AG04450 (cell line): Measurements from ENCODE around the gene HACD3. TPM values are rescaled to one million over a fixed set of nuclear protein-coding genes. Genes with fewer than 3 reads are reported as not detected.

ENCODE experiments used
- CTCF ChIA-PET: fragments of 300-600, 350-600 bp; formaldehyde crosslinking; extraction: SDS; loops from one replicate; lab custom pipeline; 2022; ENCODE audit warnings: antibody characterized with exemption, inconsistent platforms; lab: Charles Lee
- POLR2A ChIA-PET: fragments of 350-600 bp; formaldehyde crosslinking; extraction: SDS; loops from one replicate; lab custom pipeline; 2021; ENCODE audit warnings: antibody characterized with exemption, inconsistent platforms; lab: Yijun Ruan, JAX
- DNase-seq: peaks from one replicate; pipeline ENCODE4 v3.0.0-alpha.2; 2011; ENCODE audit warnings: low read depth, low spot score
- H3K27ac ChIP-seq: one replicate; pipeline ENCODE4 v1.5.1; 2012; ENCODE audit warnings: low read depth, low read length, control low read depth
- H3K27me3 ChIP-seq: one replicate; pipeline ENCODE4 v1.6.0; 2012; ENCODE audit warnings: low read length; ENCODE audit not compliant: control insufficient read depth, insufficient read depth
- H3K4me3 ChIP-seq: 2 replicates; pipeline ENCODE4 v1.5.1; 2011; ENCODE audit warnings: mild to moderate bottlenecking, low read depth, low read length, control low read depth
- H3K9me3 ChIP-seq: 2 replicates; pipeline ENCODE4 v1.5.1; 2012; ENCODE audit warnings: low read length; ENCODE audit not compliant: control insufficient read depth, insufficient read depth
- CTCF ChIP-seq: IDR thresholded peaks from 2 replicates; pipeline ENCODE4 v1.5.1; 2011; ENCODE audit warnings: low read depth, low read length, control low read depth, inconsistent platforms
- polyA plus RNA-seq: library from polyadenylated mRNA; depleted of rRNA; stranded (reverse); fragments of >200 nt; gene quantifications from 2 replicates; pipeline ENCODE4 v1.2.3, GENCODE V29; 2011; rRNA removed
- small RNA-seq: library from RNA; depleted of rRNA; stranded (forward); fragments of <200 nt; gene quantifications from one replicate; pipeline ENCODE3, GENCODE V24; 2012; ENCODE audit warnings: low read depth; ENCODE audit not compliant: insufficient read length

HACD3 gene
- polyA plus RNA-seq, 1 experiment: 130 TPM

- H3K27me3 ChIP-seq: no peaks in the 10 kb centered on the region
- H3K9me3 ChIP-seq: no peaks in the 10 kb centered on the region
- CTCF ChIA-PET: interaction anchor here (1.0 kb wide), 1 partner anchor 11 kb away, joined by 4 read pairs; the partner anchor contains the start of gene INTS14
- no peak for TF ChIP-seq CTCF
- POLR2A ChIA-PET: no interaction called here
- no peak for DNase-seq
- no peak within 1 kb of the TSS for H3K4me3 ChIP-seq
- H3K27ac ChIP-seq: no peak within 1 kb of the TSS
Observed at GRCh38 chr15:65621638-65622037, 91.4 kb downstream of the HACD3 start, which contains the start of gene SLC24A1. Gene SLC24A1, plus strand, starts transcription at chr15:65621938. Its CDS starts 2,143 bp downstream, at chr15:65624081.

DNA sequence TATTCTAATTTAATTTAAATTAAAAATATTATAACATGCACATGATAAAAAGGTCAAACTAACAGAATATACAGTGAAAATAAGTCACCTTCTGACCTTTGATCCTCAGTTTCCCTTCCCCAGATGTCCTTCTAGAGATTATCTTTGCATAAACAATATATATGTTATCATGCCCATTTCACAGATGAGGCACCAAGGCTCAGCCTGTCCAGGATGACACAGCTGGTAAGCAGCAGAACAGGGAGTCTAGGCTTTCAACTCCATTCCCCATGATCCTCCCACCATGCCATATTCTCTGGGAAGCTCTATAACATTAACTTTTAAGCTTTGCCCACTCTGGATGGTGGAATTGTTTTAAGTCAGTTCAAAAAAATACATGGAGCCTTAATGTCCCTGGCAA, 92.8 kb downstream of the HACD3 start:
- Histone ChIP-seq H3K9me3 (no peaks in the 10 kb centered on the region), H3K27ac (no peak overlapping the region), H3K4me3 (no peak overlapping the region), H3K27me3 (no peaks in the 10 kb centered on the region)
- no peak for DNase-seq
- CTCF ChIA-PET: interaction anchor here (0.8 kb wide), 1 partner anchor 15 kb away, joined by 3 read pairs; no protein-coding TSS in a partner anchor
- no peak for TF ChIP-seq CTCF
- POLR2A ChIA-PET: no interaction called here

DNA sequence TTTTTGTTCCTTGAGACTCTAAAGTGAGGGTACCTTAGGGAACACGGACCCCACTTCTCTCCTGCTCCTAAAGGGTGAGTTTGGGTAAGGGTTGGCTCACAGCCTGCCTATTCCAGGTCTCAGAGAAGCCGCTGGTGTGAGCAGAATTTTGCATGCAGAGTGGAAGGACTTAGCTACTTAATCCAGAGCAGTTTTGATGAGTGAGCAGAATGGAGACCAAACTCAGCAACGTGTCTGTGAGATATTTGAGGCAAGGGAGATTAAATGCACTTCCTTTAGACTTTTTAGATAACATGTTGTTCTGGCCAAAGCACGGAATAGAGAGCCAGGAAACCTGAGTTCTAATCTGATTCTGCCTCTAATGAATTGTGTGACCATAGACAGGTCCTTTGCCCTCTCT, 96.6 kb downstream of the HACD3 start:
- no peak overlapping the region for H3K27ac ChIP-seq
- CTCF ChIA-PET: interaction anchor here (1.1 to 1.4 kb wide), 2 partner anchors 12 to 16 kb away, joined by 3 to 8 read pairs; partner anchors contain the start of gene INTS14
- H3K4me3 ChIP-seq: no peak overlapping the region
- POLR2A ChIA-PET: no interaction called here
- DNase-seq: no peak
- no peaks in the 10 kb centered on the region for H3K9me3 ChIP-seq
- H3K27me3 ChIP-seq: no peaks in the 10 kb centered on the region
- TF ChIP-seq CTCF: no peak

Small RNAs within 50 kb of the gene (small RNA-seq; reads per million reads assigned to genes)
- not detected for gene RF00019
- not detected for gene RNU6-19P

Other genes starting within 250 kb of the HACD3 start
- 4.5 and 5.3 TPM in 2 replicates for gene PARP16, start 243.6 kb upstream of the HACD3 start, polyA plus RNA-seq
- gene RNU5A-1, start 234.4 kb upstream of the HACD3 start, polyA plus RNA-seq: not detected in 2 replicates
- gene RNU5B-1, start 225.8 kb upstream of the HACD3 start, polyA plus RNA-seq: not detected in 2 replicates
- gene IGDCC3, start 152.5 kb upstream of the HACD3 start, polyA plus RNA-seq: 0.11 and 0.16 TPM in 2 replicates
- gene IGDCC4, start 107.5 kb upstream of the HACD3 start, polyA plus RNA-seq: 5.2 and 5.6 TPM in 2 replicates
- 24.1 and 29.9 TPM in 2 replicates for gene DPP8, start 12.8 kb upstream of the HACD3 start, polyA plus RNA-seq
- 46.1 and 56.6 TPM in 2 replicates for gene INTS14, start 80.7 kb downstream of the HACD3 start, polyA plus RNA-seq
- 5.5 TPM in 2 replicates for gene SLC24A1, start 91.5 kb downstream of the HACD3 start, polyA plus RNA-seq